HL-60 (cell line): ENCODE data around the gene PIK3C3.

Experiments used
- CTCF ChIP-seq: IDR thresholded peaks from one replicate; pipeline ENCODE4 v1.5.1; 2011; ENCODE audit warnings: low read length, control low read depth, inconsistent platforms; ENCODE audit not compliant: insufficient read depth
- POLR2AphosphoS5 ChIP-seq: IDR thresholded peaks from 2 replicates; pipeline ENCODE4 v1.6.1; 2012; ENCODE audit warnings: low read depth
- SPI1 ChIP-seq: IDR thresholded peaks from 2 replicates; pipeline ENCODE4 v1.6.1; 2012; ENCODE audit warnings: low read depth, mild to moderate bottlenecking, borderline replicate concordance
- TF ChIP-seq, protein P1 (sequence below): IDR thresholded peaks from 2 replicates; pipeline ENCODE4 v1.6.1; 2012; ENCODE audit warnings: low read depth; ENCODE audit not compliant: insufficient replicate concordance

- no peak for TF ChIP-seq POLR2AphosphoS5
- TF ChIP-seq CTCF: no peak
- no peak for TF ChIP-seq SPI1
- TF ChIP-seq, protein P1, sequence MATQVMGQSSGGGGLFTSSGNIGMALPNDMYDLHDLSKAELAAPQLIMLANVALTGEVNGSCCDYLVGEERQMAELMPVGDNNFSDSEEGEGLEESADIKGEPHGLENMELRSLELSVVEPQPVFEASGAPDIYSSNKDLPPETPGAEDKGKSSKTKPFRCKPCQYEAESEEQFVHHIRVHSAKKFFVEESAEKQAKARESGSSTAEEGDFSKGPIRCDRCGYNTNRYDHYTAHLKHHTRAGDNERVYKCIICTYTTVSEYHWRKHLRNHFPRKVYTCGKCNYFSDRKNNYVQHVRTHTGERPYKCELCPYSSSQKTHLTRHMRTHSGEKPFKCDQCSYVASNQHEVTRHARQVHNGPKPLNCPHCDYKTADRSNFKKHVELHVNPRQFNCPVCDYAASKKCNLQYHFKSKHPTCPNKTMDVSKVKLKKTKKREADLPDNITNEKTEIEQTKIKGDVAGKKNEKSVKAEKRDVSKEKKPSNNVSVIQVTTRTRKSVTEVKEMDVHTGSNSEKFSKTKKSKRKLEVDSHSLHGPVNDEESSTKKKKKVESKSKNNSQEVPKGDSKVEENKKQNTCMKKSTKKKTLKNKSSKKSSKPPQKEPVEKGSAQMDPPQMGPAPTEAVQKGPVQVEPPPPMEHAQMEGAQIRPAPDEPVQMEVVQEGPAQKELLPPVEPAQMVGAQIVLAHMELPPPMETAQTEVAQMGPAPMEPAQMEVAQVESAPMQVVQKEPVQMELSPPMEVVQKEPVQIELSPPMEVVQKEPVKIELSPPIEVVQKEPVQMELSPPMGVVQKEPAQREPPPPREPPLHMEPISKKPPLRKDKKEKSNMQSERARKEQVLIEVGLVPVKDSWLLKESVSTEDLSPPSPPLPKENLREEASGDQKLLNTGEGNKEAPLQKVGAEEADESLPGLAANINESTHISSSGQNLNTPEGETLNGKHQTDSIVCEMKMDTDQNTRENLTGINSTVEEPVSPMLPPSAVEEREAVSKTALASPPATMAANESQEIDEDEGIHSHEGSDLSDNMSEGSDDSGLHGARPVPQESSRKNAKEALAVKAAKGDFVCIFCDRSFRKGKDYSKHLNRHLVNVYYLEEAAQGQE: no peak
These were observed 140.8 kb downstream of the PIK3C3 start for GRCh38 chr18:42095732-42096377.
